CD1c-positive myeloid dendritic cell (primary cell): ENCODE results near the gene SRGAP1.
"Not testable (repeated sequence)": the region's sequence is repeated elsewhere in the genome, so short reads cannot be mapped to it uniquely, and the experiment has no call there.

Experiments used
- DNase-seq: peaks from one replicate; pipeline ENCODE4 v3.0.0-alpha.2; 2016; ENCODE audit errors: extremely low spot score

The SRGAP1 gene

GRCh38 chr12:63869656-63870055 lies 25.2 kb downstream of the SRGAP1 start:
- DNase-seq = no peak

GRCh38 chr12:63870838-63871237 lies 26.3 kb downstream of the SRGAP1 start:
- DNase-seq = no peak

GRCh38 chr12:63874897-63875480 lies 30.5 kb downstream of the SRGAP1 start:
- no peak for DNase-seq

GRCh38 chr12:63875703-63876102 lies 31.2 kb downstream of the SRGAP1 start:
- DNase-seq = no peak

- DNase-seq = no peak
Measured at GRCh38 chr12:63876980-63877379, 32.5 kb downstream of the SRGAP1 start.

GRCh38 chr12:63877693-63878092 lies 33.2 kb downstream of the SRGAP1 start:
- no peak for DNase-seq

- DNase-seq = not testable (repeated sequence)
Measured at GRCh38 chr12:63880235-63880634, 35.7 kb downstream of the SRGAP1 start.

GRCh38 chr12:63880742-63881263 lies 36.3 kb downstream of the SRGAP1 start:
- no peak for DNase-seq

DNA sequence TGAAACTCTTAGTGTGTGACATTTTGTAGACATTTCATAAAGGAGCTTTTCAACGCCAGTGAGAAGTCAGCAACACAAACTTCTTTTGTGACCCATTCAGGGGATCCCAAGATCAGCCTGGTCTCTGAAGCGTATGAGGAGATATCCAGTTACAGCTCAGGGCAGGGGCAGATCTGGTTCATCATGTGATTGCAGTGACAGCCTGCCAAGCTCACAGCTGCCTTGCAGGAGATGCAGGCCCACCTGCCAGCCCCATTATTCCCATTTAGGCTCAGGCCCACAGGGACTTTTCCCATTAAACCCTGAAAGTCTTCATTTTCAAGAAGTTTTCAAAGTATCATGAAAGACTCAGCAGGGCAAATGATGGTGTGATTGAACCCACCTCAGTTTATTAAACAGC lies 38.3 kb downstream of the SRGAP1 start:
- DNase-seq = no peak

GRCh38 chr12:63885401-63885800 lies 40.9 kb downstream of the SRGAP1 start:
- DNase-seq = no peak

- DNase-seq = no peak
Measured at GRCh38 chr12:63888908-63889635, 44.6 kb downstream of the SRGAP1 start.

GRCh38 chr12:63889721-63890509 lies 45.4 kb downstream of the SRGAP1 start:
- DNase-seq = no peak

GRCh38 chr12:63893170-63893569 lies 48.7 kb downstream of the SRGAP1 start:
- no peak for DNase-seq

GRCh38 chr12:63894132-63894531 lies 49.6 kb downstream of the SRGAP1 start:
- DNase-seq = peak; percentile 13

- DNase-seq = no peak
Measured at GRCh38 chr12:63895841-63896240, 51.3 kb downstream of the SRGAP1 start.

DNA sequence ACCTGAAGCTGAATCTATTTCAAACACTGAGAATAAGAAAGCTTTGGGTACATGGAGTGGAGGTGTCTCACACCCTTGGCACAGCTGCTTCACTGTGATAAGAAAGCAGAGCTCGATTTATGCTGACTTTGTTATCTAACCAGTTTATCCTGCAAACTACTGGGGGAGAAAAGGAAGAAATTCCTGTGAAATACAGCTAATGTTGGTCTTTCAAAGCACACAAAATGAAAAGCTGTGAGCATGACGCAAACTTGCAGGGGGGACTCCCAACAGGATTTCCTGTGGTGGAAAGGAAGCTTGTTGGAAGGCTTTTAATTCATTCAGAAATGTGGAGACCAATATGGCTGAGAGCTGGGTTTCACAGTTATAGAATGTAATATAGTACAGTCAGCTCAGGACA lies 53.4 kb downstream of the SRGAP1 start:
- DNase-seq = no peak

DNA sequence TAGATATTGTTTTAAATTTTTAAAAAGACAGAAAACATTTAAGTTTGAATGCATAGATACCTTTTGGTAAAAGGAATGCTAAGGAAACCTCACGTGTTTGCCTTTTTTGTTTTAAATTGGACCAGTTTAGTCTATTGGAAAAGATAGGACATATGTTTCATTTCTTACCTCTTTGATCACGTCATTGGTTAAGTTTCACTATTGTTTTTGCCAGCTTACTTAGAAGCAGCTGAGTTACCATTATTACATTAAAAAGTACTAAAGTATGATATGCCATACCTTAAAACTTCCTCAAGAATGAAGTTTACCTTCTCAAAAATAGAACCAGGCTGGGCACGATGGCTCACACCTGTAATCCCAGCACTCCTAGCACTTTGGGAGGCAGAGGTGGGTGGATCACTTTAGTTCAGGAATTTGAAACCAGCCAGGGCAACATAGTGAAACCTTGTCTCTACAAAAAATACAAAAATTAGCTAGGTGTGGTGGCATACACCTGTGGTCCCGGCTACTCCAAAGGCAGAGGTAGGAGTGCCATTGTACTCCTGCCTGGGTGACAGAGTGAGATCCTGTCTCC lies 54.4 kb downstream of the SRGAP1 start:
- DNase-seq = no peak

- no peak for DNase-seq
Measured at GRCh38 chr12:63899396-63899795, 54.9 kb downstream of the SRGAP1 start.

DNA sequence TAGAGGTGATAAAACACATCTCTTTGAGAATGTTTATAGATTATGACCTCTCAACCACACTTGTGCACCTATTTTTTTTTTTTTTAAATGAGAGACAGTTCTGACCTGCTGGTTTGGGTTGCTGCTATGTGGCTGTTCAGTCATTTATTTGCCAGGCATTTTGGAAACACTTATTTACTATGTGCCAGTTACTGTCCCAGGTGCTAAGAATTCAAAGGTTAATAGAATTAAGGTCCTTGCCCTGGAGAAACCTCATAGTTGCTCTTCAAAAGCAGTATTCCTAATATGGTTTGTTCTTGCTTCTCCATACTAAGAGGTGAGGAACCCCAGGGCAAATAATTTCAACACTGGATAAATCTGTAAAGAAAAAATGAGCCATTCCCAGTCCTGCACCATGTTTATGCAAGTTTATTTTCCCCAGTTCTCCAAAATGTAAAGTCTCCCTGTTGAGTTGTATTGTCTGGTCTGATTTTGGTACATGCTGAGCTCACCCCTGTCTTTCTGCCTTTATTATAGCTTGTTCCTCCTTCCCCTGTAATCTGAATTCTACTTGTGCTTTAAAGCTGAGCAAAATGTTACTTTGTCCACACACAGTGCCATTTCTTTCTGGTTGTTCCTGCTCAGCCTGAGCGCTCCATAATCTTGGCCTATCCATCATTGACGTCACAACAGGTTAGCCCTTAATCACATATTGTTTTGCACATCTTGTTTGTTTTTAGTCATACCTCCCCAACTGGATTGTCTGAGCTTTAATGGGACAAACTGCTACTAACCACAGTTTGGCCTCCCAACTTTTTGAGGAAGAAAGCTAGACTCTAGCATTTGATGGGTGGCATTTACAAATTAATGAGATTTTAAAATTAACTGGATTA lies 56.7 kb downstream of the SRGAP1 start:
- DNase-seq = no peak

GRCh38 chr12:63904653-63905052 lies 60.2 kb downstream of the SRGAP1 start:
- DNase-seq = no peak

DNA sequence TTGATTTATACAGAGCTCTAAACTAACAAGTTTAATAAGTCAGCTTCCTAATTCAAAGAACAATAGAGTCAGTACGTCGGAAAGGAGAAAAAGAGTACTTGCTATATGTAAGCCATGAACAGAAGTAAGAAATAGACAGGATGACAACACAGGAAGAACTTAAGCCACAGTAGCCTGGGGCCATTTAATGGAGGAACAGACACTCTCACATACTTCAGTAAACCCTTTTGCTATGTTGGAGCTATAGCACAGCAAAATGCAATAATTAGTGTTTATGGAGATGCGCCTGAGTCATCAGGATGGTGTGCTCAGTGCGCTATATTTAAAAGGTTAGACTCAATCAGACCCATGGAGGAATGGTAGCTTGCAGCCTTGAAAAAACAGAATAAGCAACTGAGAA lies 61.0 kb downstream of the SRGAP1 start:
- DNase-seq = no peak
